ENCODE data around the gene MRGPRD.

DNA sequence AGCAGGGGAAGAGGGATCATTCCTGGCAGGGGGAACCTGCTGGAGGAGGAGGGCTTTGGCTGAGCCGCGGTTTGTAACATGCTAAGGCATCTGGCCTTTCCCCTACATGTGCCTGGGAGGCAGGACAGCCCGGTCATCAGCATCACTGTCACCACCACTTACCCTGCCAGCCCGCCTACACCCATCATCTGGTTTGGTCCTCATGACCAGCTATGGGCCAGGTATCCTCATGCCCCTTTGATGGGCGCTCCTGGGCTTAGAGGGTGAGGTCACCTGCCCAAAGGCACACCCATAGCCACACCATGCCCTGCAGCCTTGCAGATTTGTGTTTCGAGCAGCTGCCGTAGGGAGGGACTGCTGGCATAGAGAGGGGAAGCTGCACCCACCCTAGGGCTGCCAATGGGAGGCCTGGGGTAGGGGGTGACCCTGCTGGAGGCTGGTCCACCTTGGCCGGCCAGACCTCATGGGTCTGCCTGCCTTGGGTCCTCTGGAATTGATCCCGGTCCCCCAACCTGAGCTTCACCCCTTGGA, 29.6 kb upstream of the MRGPRD start:
- no peak for TF ChIP-seq POLR2A (IDR thresholded peaks at IDR 0.05)
- TF ChIP-seq, protein P1, sequence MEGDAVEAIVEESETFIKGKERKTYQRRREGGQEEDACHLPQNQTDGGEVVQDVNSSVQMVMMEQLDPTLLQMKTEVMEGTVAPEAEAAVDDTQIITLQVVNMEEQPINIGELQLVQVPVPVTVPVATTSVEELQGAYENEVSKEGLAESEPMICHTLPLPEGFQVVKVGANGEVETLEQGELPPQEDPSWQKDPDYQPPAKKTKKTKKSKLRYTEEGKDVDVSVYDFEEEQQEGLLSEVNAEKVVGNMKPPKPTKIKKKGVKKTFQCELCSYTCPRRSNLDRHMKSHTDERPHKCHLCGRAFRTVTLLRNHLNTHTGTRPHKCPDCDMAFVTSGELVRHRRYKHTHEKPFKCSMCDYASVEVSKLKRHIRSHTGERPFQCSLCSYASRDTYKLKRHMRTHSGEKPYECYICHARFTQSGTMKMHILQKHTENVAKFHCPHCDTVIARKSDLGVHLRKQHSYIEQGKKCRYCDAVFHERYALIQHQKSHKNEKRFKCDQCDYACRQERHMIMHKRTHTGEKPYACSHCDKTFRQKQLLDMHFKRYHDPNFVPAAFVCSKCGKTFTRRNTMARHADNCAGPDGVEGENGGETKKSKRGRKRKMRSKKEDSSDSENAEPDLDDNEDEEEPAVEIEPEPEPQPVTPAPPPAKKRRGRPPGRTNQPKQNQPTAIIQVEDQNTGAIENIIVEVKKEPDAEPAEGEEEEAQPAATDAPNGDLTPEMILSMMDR (IDR thresholded peaks at IDR 0.05), result no peak

All from stomach (tissue), 4 donors.